Neuronal stem cell (in vitro differentiated cells): ENCODE results near the gene EMP2.
"Not testable (repeated sequence)": the region's sequence is repeated elsewhere in the genome, so short reads cannot be mapped to it uniquely, and the experiment has no call there.

Experiments
- DNase-seq: peaks from one replicate; pipeline ENCODE4 v3.0.0-alpha.2; 2013; ENCODE audit warnings: low spot score
- H2AFZ ChIP-seq: one replicate; pipeline ENCODE4 v1.6.1; 2013; ENCODE audit warnings: mild to moderate bottlenecking, low read length, inconsistent platforms
- H2AK5ac ChIP-seq: 2 replicates; pipeline ENCODE4 v1.6.1; 2013; ENCODE audit warnings: low read depth, mild to moderate bottlenecking, inconsistent platforms, low read length, moderate library complexity, mixed read lengths
- H2BK120ac ChIP-seq: 2 replicates; pipeline ENCODE4 v1.6.1; 2013; ENCODE audit warnings: low read depth, mild to moderate bottlenecking, inconsistent platforms, low read length, moderate library complexity, mixed read lengths
- H2BK12ac ChIP-seq: one replicate; pipeline ENCODE4 v1.6.1; 2013; ENCODE audit warnings: low read length, inconsistent platforms
- H2BK15ac ChIP-seq: 2 replicates; pipeline ENCODE4 v1.6.1; 2013; ENCODE audit warnings: mild to moderate bottlenecking, low read length, inconsistent platforms, mixed read lengths
- H2BK5ac ChIP-seq: one replicate; pipeline ENCODE4 v1.6.1; 2013; ENCODE audit warnings: inconsistent platforms, mild to moderate bottlenecking, low read length, moderate library complexity
- H3K14ac ChIP-seq: one replicate; pipeline ENCODE4 v1.6.1; 2013; ENCODE audit warnings: low read length, inconsistent platforms
- H3K18ac ChIP-seq: 2 replicates; pipeline ENCODE4 v1.6.1; 2013; ENCODE audit warnings: low read length, inconsistent platforms
- H3K23ac ChIP-seq: 2 replicates; pipeline ENCODE4 v1.6.1; 2013; ENCODE audit warnings: low read depth, mild to moderate bottlenecking, mixed read lengths, low read length, inconsistent platforms; ENCODE audit not compliant: poor library complexity
- H3K27ac ChIP-seq: replicated peaks from 3 replicates; pipeline ENCODE4 v1.5.1; 2013; ENCODE audit warnings: low read length, inconsistent platforms
- H3K27me3 ChIP-seq, 3 experiments: 2 replicates each; pipeline ENCODE4 v1.6.1; 2013; ENCODE audit warnings: low read length in 3 of 3, mild to moderate bottlenecking in 2 of 3, inconsistent platforms in 1 of 3, low read depth in 1 of 3, mixed read lengths in 1 of 3, moderate library complexity in 1 of 3; ENCODE audit not compliant: control insufficient read depth in 3 of 3, insufficient read depth in 3 of 3
- H3K36me3 ChIP-seq, 2 donors: replicated peaks in 1 of 2; 2 replicates each; pipeline ENCODE4 v1.6.1; 2013; ENCODE audit warnings: low read length in 2 of 2; ENCODE audit not compliant: control insufficient read depth in 2 of 2, insufficient read depth in 2 of 2
- H3K4ac ChIP-seq: 2 replicates; pipeline ENCODE4 v1.6.1; 2013; ENCODE audit warnings: inconsistent platforms, mild to moderate bottlenecking, low read length, moderate library complexity
- H3K4me1 ChIP-seq, 2 donors: 1 replicate in 1 of 2; 2 replicates in 1 of 2; pipeline ENCODE4 v1.6.1; 2013; ENCODE audit warnings: low read length in 2 of 2, low read depth in 1 of 2; ENCODE audit not compliant: control insufficient read depth in 2 of 2, insufficient read depth in 1 of 2
- H3K4me2 ChIP-seq: one replicate; pipeline ENCODE4 v1.6.1; 2013; ENCODE audit warnings: mild to moderate bottlenecking, low read length, inconsistent platforms; ENCODE audit not compliant: insufficient read depth, poor library complexity, severe bottlenecking
- H3K4me3 ChIP-seq, 2 donors: 2 replicates each; pipeline ENCODE4 v1.5.1; 2013; ENCODE audit warnings: low read length in 2 of 2, mild to moderate bottlenecking in 2 of 2, inconsistent platforms in 1 of 2, moderate library complexity in 1 of 2
- H3K79me1 ChIP-seq: one replicate; pipeline ENCODE4 v1.6.1; 2013; ENCODE audit warnings: low read depth, mild to moderate bottlenecking, inconsistent platforms, low read length, moderate library complexity
- H3K9ac ChIP-seq: one replicate; pipeline ENCODE4 v1.6.1; 2013; ENCODE audit warnings: mild to moderate bottlenecking, low read depth, low read length, inconsistent platforms; ENCODE audit not compliant: poor library complexity
- H3K9me3 ChIP-seq, 2 donors: replicated peaks in 1 of 2; 2 replicates each; pipeline versions ENCODE3 to v1.6.1; 2013; ENCODE audit warnings: low read length in 2 of 2, mild to moderate bottlenecking in 2 of 2, inconsistent platforms in 1 of 2, low read depth in 1 of 2, mixed read lengths in 1 of 2, moderate library complexity in 1 of 2; ENCODE audit not compliant: control insufficient read depth in 2 of 2, insufficient read depth in 1 of 2
- H4K8ac ChIP-seq: one replicate; pipeline ENCODE4 v1.6.1; 2013; ENCODE audit warnings: low read depth, mild to moderate bottlenecking, inconsistent platforms, low read length, moderate library complexity
- H4K91ac ChIP-seq: one replicate; pipeline ENCODE4 v1.6.1; 2013; ENCODE audit warnings: low read length, low read depth, mild to moderate bottlenecking, inconsistent platforms; ENCODE audit not compliant: poor library complexity
- WGBS, 2 donors: extraction: QIAGEN DNeasy Blood & Tissue Kit; methylation state at CpG; one replicate each; pipeline ENCODE4 v1.1.7; 2013; ENCODE audit warnings: missing lambda C conversion rate in 2 of 2, mixed read lengths in 1 of 2; ENCODE audit not compliant: insufficient read length in 2 of 2, insufficient replicate concordance in 1 of 2; ENCODE audit errors: extremely low coverage in 2 of 2; 5-methylcytosine and 5-hydroxymethylcytosine counted together

Gene EMP2

DNA sequence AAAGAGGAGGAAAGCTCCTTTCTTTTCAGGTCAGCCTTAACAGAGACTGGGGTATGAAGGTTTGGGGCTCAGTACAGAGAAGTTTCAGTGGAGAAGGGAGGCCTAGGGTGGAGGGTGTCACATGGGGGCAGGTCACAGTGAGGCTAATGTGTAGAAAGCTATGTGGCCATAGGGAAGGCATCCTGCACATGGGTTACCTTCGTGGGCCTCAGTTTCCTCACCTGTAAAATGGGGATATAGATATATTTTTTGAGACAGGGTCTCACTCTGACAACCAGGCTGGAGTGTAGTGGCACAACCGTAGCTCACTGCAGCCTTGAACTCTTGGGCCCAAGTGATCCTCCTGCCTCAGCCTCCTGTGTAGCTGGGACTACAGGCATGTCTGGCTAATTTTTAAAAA lies 41.8 kb downstream of the EMP2 start:
- peaks cover 2 to 21% of the 10 kb centered on the region in 2 donors for H3K36me3 ChIP-seq
- H3K4me1 ChIP-seq = no peaks in the 10 kb centered on the region
- no peaks in the 10 kb centered on the region for H3K79me1 ChIP-seq
- H2BK120ac ChIP-seq = no peak overlapping the region
- H3K23ac ChIP-seq = no peak overlapping the region
- H3K27me3 ChIP-seq = no peaks in the 10 kb centered on the region
- no peak overlapping the region for H3K14ac ChIP-seq
- H2AK5ac ChIP-seq = no peak overlapping the region
- no peak overlapping the region for H3K27ac ChIP-seq
- DNase-seq = no peak
- no CpG with 5 or more reads among the region's 2 CpGs for WGBS, 2 donors
- no peak overlapping the region for H3K18ac ChIP-seq
- no peak overlapping the region for H2AFZ ChIP-seq
- no peak overlapping the region for H2BK12ac ChIP-seq
- H2BK5ac ChIP-seq = no peak overlapping the region
- no peak overlapping the region for H3K4me3 ChIP-seq
- H4K91ac ChIP-seq = no peak overlapping the region
- H3K4ac ChIP-seq = no peak overlapping the region
- H4K8ac ChIP-seq = no peak overlapping the region
- H3K9me3 ChIP-seq = no peaks in the 10 kb centered on the region
- no peak overlapping the region for H3K4me2 ChIP-seq
- H2BK15ac ChIP-seq = no peak overlapping the region
- no peak overlapping the region for H3K9ac ChIP-seq

DNA sequence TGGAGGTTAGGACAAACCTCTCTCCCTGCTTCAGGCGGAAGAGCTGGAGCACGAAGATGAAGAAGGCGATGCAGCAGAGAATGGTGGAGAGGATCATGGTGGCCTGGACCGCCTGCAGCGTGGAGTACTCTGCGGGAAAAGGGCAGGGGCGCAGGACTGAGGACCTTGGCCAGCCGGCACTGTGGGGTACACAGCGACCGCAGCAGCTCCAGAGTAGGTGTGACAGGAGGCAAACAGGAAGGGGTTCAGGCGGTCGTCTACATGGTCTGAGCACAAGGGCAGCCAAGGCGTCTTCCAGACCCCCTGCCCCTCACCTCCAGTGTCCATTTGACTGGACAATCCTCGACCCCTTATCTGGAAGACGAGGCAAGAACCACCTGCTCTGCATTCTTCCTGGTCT lies 42.5 kb downstream of the EMP2 start:
- no peak overlapping the region for H4K8ac ChIP-seq
- H2BK15ac ChIP-seq = no peak overlapping the region
- H3K27me3 ChIP-seq = no peaks in the 10 kb centered on the region
- H3K36me3 ChIP-seq = peaks cover 2 to 16% of the 10 kb centered on the region in 2 donors
- H3K79me1 ChIP-seq = no peaks in the 10 kb centered on the region
- no peak overlapping the region for H3K27ac ChIP-seq
- no peak overlapping the region for H3K23ac ChIP-seq
- H3K4ac ChIP-seq = no peak overlapping the region
- DNase-seq = no peak
- H2BK12ac ChIP-seq = no peak overlapping the region
- no peak overlapping the region for H3K9ac ChIP-seq
- H2AFZ ChIP-seq = no peak overlapping the region
- H4K91ac ChIP-seq = no peak overlapping the region
- H2AK5ac ChIP-seq = no peak overlapping the region
- no peaks in the 10 kb centered on the region for H3K9me3 ChIP-seq
- WGBS, 2 donors = no CpG with 5 or more reads among the region's 15 CpGs
- no peak overlapping the region for H3K4me3 ChIP-seq
- H3K4me2 ChIP-seq = no peak overlapping the region
- H2BK120ac ChIP-seq = no peak overlapping the region
- H3K4me1 ChIP-seq = no peaks in the 10 kb centered on the region
- H3K18ac ChIP-seq = no peak overlapping the region
- H2BK5ac ChIP-seq = no peak overlapping the region
- no peak overlapping the region for H3K14ac ChIP-seq

DNA sequence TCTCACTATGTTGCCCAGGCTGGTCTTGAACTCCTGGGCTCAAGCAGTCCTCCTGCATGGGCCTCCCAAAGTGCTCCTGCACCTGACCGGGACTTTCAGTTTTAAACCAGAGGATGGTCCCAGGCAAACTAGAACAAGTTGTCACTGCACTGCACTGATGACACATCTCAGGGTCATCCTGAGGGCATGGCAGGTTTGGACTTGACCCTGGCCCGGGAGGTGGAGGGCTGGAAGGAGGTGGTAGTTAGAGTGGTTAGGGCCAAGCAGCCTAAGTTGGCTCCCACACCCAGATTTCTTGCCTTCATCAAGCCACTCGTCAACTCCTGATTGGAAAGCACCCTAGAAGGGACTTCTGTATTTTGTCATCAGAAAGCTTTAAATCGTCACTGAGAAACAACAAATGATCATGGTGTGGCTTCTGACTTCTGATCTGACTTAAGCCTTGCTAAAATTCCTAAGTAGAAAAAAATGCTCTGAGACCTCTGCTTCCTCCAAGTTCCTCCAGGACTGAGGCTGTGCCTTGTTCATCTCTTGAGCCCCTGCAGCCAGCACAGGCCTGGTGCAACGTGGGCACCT lies 43.5 kb downstream of the EMP2 start:
- no peak overlapping the region for H3K27ac ChIP-seq
- no peak overlapping the region for H2BK12ac ChIP-seq
- no peak overlapping the region for H3K4ac ChIP-seq
- no peaks in the 10 kb centered on the region for H3K79me1 ChIP-seq
- H2AK5ac ChIP-seq = no peak overlapping the region
- DNase-seq = no peak
- H3K4me3 ChIP-seq = no peak overlapping the region
- H3K27me3 ChIP-seq = no peaks in the 10 kb centered on the region
- no peak overlapping the region for H2BK5ac ChIP-seq
- H3K14ac ChIP-seq = no peak overlapping the region
- peaks cover 6 to 23% of the 10 kb centered on the region in 2 donors for H3K36me3 ChIP-seq
- no peak overlapping the region for H4K91ac ChIP-seq
- H3K18ac ChIP-seq = no peak overlapping the region
- H2BK15ac ChIP-seq = no peak overlapping the region
- no peak overlapping the region for H3K23ac ChIP-seq
- H2BK120ac ChIP-seq = no peak overlapping the region
- H3K9ac ChIP-seq = no peak overlapping the region
- H2AFZ ChIP-seq = no peak overlapping the region
- no peaks in the 10 kb centered on the region for H3K4me1 ChIP-seq
- no CpG with 5 or more reads among the region's 5 CpGs for whole genome bisulfite sequencing, 2 donors
- no peaks in the 10 kb centered on the region for H3K9me3 ChIP-seq
- no peak overlapping the region for H4K8ac ChIP-seq
- no peak overlapping the region for H3K4me2 ChIP-seq

DNA sequence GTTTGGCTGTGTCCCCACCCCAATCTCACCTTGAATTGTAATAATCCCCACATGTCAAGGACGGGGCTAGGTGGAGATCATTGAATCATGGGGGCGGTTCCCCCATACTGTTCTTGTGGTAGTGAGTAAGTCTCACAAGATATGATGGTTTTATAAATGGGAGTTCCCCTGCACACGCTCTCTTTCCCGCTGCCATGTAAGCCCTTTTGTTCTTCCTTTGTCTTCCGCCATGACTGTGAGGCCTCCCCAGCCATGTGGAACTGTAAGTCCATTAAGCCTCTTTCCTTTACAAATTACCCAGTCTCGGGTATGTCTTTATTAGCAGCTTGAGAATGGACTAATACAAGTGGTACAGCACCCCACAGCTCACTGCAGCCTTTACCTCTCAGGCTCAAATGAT lies 44.1 kb downstream of the EMP2 start:
- H3K18ac ChIP-seq = not testable (repeated sequence)

More for the DNA sequence above, 44.1 kb downstream of the EMP2 start:
- not testable (repeated sequence) for H3K14ac ChIP-seq, H3K27ac ChIP-seq, H4K8ac ChIP-seq, H2BK15ac ChIP-seq, H3K4me2 ChIP-seq, H3K9me3 ChIP-seq, H2AK5ac ChIP-seq, H2BK12ac ChIP-seq, H3K9ac ChIP-seq, H2BK120ac ChIP-seq, H2BK5ac ChIP-seq, H3K23ac ChIP-seq, DNase-seq, H4K91ac ChIP-seq, H3K4me1 ChIP-seq, H3K27me3 ChIP-seq, H3K79me1 ChIP-seq, H3K4ac ChIP-seq, H2AFZ ChIP-seq, H3K4me3 ChIP-seq
- no CpG with 5 or more reads among the region's 6 CpGs for WGBS, 2 donors
- peaks cover 6 to 27% of the 10 kb centered on the region in 2 donors for H3K36me3 ChIP-seq
